ENCODE data around the gene GNL1. TPM values are rescaled to one million over a fixed set of nuclear protein-coding genes. Genes with fewer than 3 reads are reported as not detected.

Gene GNL1
- total and polyA plus RNA-seq, 9 of the 15 experiments (the other 6 are each of a cell fraction or from before 2014, with no cell fraction given): 0.73 to 112 (median 58.0) TPM

DNA sequence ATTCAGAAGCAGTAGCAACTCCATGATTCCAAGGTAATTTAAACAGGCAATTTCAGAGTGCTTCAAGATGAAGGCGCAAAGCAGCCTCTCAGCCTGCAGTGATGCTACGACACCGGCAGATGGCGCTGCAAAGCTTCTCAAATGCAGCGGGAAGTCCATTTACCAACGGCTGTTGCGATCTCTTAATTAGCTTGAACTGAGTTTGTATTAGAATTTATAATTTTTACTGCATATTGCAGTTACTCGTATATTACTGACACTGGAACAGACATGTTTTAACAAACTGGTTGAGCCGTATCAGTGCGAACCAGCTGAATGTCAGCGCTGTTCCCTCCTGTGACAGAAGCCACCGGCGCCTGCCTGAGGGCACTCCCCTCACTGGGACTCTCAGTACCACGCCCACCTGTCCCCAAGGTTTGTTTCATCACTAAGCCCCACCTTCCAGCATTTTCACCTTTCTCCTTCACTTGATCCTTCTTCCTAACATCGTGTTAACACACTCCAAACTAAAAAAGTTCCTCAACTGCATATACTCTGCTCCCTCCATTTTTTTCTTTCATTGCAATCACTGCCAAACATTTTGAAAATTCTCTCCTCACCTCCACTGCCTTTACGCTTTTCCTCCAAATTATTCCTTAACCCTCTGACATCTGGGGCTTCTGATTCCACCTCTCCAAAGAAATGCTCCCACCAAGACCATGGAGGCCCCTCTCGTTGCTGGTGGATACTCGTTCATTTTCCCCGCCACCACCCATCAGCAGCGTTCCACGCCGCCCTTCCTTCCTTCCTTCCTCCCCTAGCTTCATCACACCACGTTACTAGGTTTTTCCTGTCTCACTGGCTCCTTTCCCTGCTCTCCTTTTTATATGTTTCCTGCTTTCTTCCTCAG lies 14.5 kb downstream of the GNL1 start (continued):
- TF ChIP-seq, protein P1, sequence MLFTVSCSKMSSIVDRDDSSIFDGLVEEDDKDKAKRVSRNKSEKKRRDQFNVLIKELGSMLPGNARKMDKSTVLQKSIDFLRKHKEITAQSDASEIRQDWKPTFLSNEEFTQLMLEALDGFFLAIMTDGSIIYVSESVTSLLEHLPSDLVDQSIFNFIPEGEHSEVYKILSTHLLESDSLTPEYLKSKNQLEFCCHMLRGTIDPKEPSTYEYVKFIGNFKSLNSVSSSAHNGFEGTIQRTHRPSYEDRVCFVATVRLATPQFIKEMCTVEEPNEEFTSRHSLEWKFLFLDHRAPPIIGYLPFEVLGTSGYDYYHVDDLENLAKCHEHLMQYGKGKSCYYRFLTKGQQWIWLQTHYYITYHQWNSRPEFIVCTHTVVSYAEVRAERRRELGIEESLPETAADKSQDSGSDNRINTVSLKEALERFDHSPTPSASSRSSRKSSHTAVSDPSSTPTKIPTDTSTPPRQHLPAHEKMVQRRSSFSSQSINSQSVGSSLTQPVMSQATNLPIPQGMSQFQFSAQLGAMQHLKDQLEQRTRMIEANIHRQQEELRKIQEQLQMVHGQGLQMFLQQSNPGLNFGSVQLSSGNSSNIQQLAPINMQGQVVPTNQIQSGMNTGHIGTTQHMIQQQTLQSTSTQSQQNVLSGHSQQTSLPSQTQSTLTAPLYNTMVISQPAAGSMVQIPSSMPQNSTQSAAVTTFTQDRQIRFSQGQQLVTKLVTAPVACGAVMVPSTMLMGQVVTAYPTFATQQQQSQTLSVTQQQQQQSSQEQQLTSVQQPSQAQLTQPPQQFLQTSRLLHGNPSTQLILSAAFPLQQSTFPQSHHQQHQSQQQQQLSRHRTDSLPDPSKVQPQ (CRISPR knock-in tag; IDR thresholded peaks at IDR 0.05; ENCODE audit: borderline replicate concordance): no peak
- TF ChIP-seq KLF1 (tag; IDR thresholded peaks at IDR 0.05) (no peak; the same call in 1 of the 2 replicates), TGIF2 (CRISPR knock-in tag; IDR thresholded peaks at IDR 0.05) (peak; percentile 63; the same call in 1 of the 2 replicates), BACH1 (tag; IDR thresholded peaks at IDR 0.05) (no peak), ZNF41 (CRISPR knock-in tag; conservative IDR thresholded peaks at IDR 0.05) (peak; percentile 17; the same call in 1 of the 2 replicates), TAF7 (tag; IDR thresholded peaks at IDR 0.05) (no peak), ZNF696 (CRISPR knock-in tag; conservative IDR thresholded peaks at IDR 0.05) (no peak), SIRT6 (IDR thresholded peaks at IDR 0.05; ENCODE audit: low read depth, low read length) (no peak), RAD51 (IDR thresholded peaks at IDR 0.05; ENCODE audit: borderline replicate concordance, low read depth) (no peak), SOX6 (IDR thresholded peaks at IDR 0.05) (no peak; the same call in 1 of the 2 replicates), ZNF280B (CRISPR knock-in tag; IDR thresholded peaks at IDR 0.05) (no peak), CTBP1 (IDR thresholded peaks at IDR 0.05; ENCODE audit: borderline replicate concordance) (no peak; the same call in 1 of the 2 replicates), GTF2B (IDR thresholded peaks at IDR 0.05; ENCODE audit: extremely low read depth, insufficient read length) (no peak), MAFK (IDR thresholded peaks at IDR 0.05; ENCODE audit: low read length) (peak; percentile 12; the same call in 1 of the 2 replicates), SMC3 (conservative IDR thresholded peaks at IDR 0.05; ENCODE audit: insufficient read depth, low read depth, low read length) (peak; percentile 86), TRIM28 (IDR thresholded peaks at IDR 0.05) (no peak), ZNF3 (CRISPR knock-in tag; IDR thresholded peaks at IDR 0.05) (no peak), YY1 (IDR thresholded peaks at IDR 0.05; ENCODE audit: borderline replicate concordance in 1 of 3, control insufficient read depth in 1 of 3, extremely low read depth in 1 of 3, insufficient read depth in 3 of 3, insufficient read length in 1 of 3, insufficient replicate concordance in 2 of 3, low read depth in 1 of 3, low read length in 2 of 3) (peak in 2 of 3 experiments; percentile 43 to 77), ZNF445 (CRISPR knock-in tag; IDR thresholded peaks at IDR 0.05; ENCODE audit: low read depth) (no peak)
- TF ChIP-seq, protein P2, sequence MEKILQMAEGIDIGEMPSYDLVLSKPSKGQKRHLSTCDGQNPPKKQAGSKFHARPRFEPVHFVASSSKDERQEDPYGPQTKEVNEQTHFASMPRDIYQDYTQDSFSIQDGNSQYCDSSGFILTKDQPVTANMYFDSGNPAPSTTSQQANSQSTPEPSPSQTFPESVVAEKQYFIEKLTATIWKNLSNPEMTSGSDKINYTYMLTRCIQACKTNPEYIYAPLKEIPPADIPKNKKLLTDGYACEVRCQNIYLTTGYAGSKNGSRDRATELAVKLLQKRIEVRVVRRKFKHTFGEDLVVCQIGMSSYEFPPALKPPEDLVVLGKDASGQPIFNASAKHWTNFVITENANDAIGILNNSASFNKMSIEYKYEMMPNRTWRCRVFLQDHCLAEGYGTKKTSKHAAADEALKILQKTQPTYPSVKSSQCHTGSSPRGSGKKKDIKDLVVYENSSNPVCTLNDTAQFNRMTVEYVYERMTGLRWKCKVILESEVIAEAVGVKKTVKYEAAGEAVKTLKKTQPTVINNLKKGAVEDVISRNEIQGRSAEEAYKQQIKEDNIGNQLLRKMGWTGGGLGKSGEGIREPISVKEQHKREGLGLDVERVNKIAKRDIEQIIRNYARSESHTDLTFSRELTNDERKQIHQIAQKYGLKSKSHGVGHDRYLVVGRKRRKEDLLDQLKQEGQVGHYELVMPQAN (IDR thresholded peaks at IDR 0.05; ENCODE audit: borderline replicate concordance): peak; percentile 80; the same call in 1 of the 2 replicates

All from K562 (cell line).